GM12878 (cell line): ENCODE results near the gene RNF168. TPM values are rescaled to one million over a fixed set of nuclear protein-coding genes. Genes with fewer than 3 reads are reported as not detected.

Source experiments
- ATAC-seq: fragments of 200-7000 bp; cut with Tn5 transposase; 3 replicates; pipeline ENCODE4 v1.9.1; 2020; ENCODE audit warnings: mild to moderate bottlenecking, moderate library complexity
- BruUV-seq: library from RNA; stranded (reverse); fragments of 400-500 nt; replicated peaks from 2 replicates; lab custom pipeline; 2021; lab: Mats Ljungman, UMichigan
- CTCF ChIA-PET: fragments of 300-600 bp; sonication (Branson Sonifier 250); formaldehyde crosslinking; extraction: SDS; loops from one replicate; lab custom pipeline; 2021; ENCODE audit warnings: inconsistent platforms; lab: Yijun Ruan, JAX
- POLR2A ChIA-PET: fragments of 350-600 bp; formaldehyde crosslinking; extraction: SDS; loops from one replicate; lab custom pipeline; 2021; ENCODE audit warnings: inconsistent platforms; lab: Charles Lee
- RAD21 ChIA-PET: fragments of 300-600 bp; sonication (Branson Sonifier 250); formaldehyde crosslinking; loops from one replicate; lab custom pipeline; 2023; ENCODE audit warnings: antibody characterized with exemption; ENCODE audit not compliant: unreplicated experiment; lab: Charles Lee
- SMC1A ChIA-PET: fragments of 300-600 bp; sonication (Branson Sonifier 250); formaldehyde crosslinking; loops from one replicate; lab custom pipeline; 2023; ENCODE audit not compliant: unreplicated experiment, uncharacterized antibody; lab: Charles Lee
- DNase-seq: peaks from one replicate; pipeline ENCODE4 v3.0.0-alpha.2; 2011; ENCODE audit warnings: low read depth, low spot score
- FAIRE-seq: peaks from 3 replicates; lab custom pipeline; 2011; peaks lifted over from hg19 to GRCh38; lab: Jason Lieb, UNC
- H2AFZ ChIP-seq: 2 replicates; pipeline ENCODE4 v1.6.0; 2011; ENCODE audit warnings: low read depth, low read length, control low read depth; ENCODE audit not compliant: control insufficient read depth
- H3K27ac ChIP-seq: 2 replicates; pipeline ENCODE4 v1.5.1; 2011; ENCODE audit warnings: control low read depth; ENCODE audit not compliant: control insufficient read depth, insufficient read depth
- H3K27me3 ChIP-seq, 2 experiments: replicated peaks in 1 of 2; 2 replicates each; pipeline versions ENCODE4 v1.6.0 to v1.6.1; 2011; ENCODE audit warnings: low read length in 1 of 2; ENCODE audit not compliant: control insufficient read depth in 2 of 2, insufficient read depth in 2 of 2
- H3K36me3 ChIP-seq, 2 experiments: 2 replicates each; pipeline ENCODE4 v1.5.1; 2011; ENCODE audit warnings: low read length in 1 of 2; ENCODE audit not compliant: control insufficient read depth in 2 of 2, insufficient read depth in 2 of 2
- H3K4me1 ChIP-seq: 2 replicates; pipeline ENCODE4 v1.6.1; 2011; ENCODE audit warnings: mild to moderate bottlenecking, low read length, moderate library complexity, mixed read lengths; ENCODE audit not compliant: control insufficient read depth, insufficient read depth
- H3K4me2 ChIP-seq: 2 replicates; pipeline ENCODE4 v1.6.0; 2011; ENCODE audit warnings: control low read depth; ENCODE audit not compliant: control insufficient read depth, insufficient read depth
- H3K4me3 ChIP-seq: fragments of 200-600 bp; sonication (generic); 2 replicates; pipeline ENCODE4 v1.5.1; 2016
- H3K79me2 ChIP-seq: 2 replicates; pipeline ENCODE4 v1.6.0; 2011; ENCODE audit warnings: low read length; ENCODE audit not compliant: control insufficient read depth, insufficient read depth
- H3K9ac ChIP-seq: 2 replicates; pipeline ENCODE4 v1.8.0; 2011; ENCODE audit warnings: low read length, control low read depth, mixed read lengths; ENCODE audit not compliant: control insufficient read depth, insufficient read depth
- H3K9me3 ChIP-seq: replicated peaks from 3 replicates; pipeline ENCODE4 v1.5.1; 2011; ENCODE audit warnings: mild to moderate bottlenecking, low read length; ENCODE audit not compliant: control insufficient read depth, insufficient read depth
- H4K20me1 ChIP-seq: 2 replicates; pipeline ENCODE4 v1.6.0; 2011; ENCODE audit not compliant: control insufficient read depth, insufficient read depth
- GATAD2B ChIP-seq: fragments of 450-650 bp; conservative IDR thresholded peaks from 2 replicates; pipeline ENCODE4 v1.6.1; 2017; ENCODE audit warnings: low read depth, mild to moderate bottlenecking, moderate library complexity
- HDAC6 ChIP-seq: fragments of 200-600 bp; sonication (generic); IDR thresholded peaks from one replicate; pipeline ENCODE4 v1.8.0; 2017; ENCODE audit warnings: antibody characterized with exemption; ENCODE audit not compliant: unreplicated experiment
- MEF2B ChIP-seq: fragments of 450-650 bp; IDR thresholded peaks from 2 replicates; pipeline ENCODE4 v1.6.1; 2018; ENCODE audit warnings: mild to moderate bottlenecking, moderate library complexity; ENCODE audit not compliant: partially characterized antibody, poor library complexity, severe bottlenecking
- MLLT1 ChIP-seq: fragments of 450-650 bp; IDR thresholded peaks from 2 replicates; pipeline ENCODE4 v1.6.1; 2016; ENCODE audit warnings: mild to moderate bottlenecking
- MTA3 ChIP-seq: IDR thresholded peaks from 2 replicates; pipeline ENCODE4 v1.6.1; 2012; ENCODE audit warnings: low read length, inconsistent platforms, borderline replicate concordance
- NBN ChIP-seq: fragments of 450-650 bp; IDR thresholded peaks from 2 replicates; pipeline ENCODE4 v1.6.1; 2016
- NKRF ChIP-seq: fragments of 450-650 bp; conservative IDR thresholded peaks from 2 replicates; pipeline ENCODE4 v1.6.1; 2017; ENCODE audit warnings: mild to moderate bottlenecking, moderate library complexity
- NR2C2 ChIP-seq: IDR thresholded peaks from 2 replicates; pipeline ENCODE4 v1.6.1; 2011; ENCODE audit warnings: borderline replicate concordance, low read depth; ENCODE audit not compliant: control insufficient read depth, insufficient read length
- SIN3A ChIP-seq: IDR thresholded peaks from 2 replicates; pipeline ENCODE4 v1.6.1; 2012; ENCODE audit warnings: low read depth, low read length, improper control_type of control experiment
- SMARCA5 ChIP-seq: fragments of 450-650 bp; IDR thresholded peaks from 2 replicates; pipeline ENCODE4 v1.6.1; 2017; ENCODE audit warnings: mild to moderate bottlenecking
- SREBF1 ChIP-seq: IDR thresholded peaks from 2 replicates; pipeline ENCODE4 v1.6.1; 2012; ENCODE audit warnings: mild to moderate bottlenecking, low read length
- STAT3 ChIP-seq: IDR thresholded peaks from 2 replicates; pipeline ENCODE4 v1.6.1; 2011; ENCODE audit warnings: low read depth, low read length, improper control_type of control experiment
- SUPT20H ChIP-seq: IDR thresholded peaks from 2 replicates; pipeline ENCODE4 v1.6.1; 2011; ENCODE audit warnings: low read depth, mild to moderate bottlenecking, low read length, moderate library complexity, borderline replicate concordance; ENCODE audit not compliant: control insufficient read depth
- TARDBP ChIP-seq: IDR thresholded peaks from 2 replicates; pipeline ENCODE4 v1.6.1; 2016; ENCODE audit warnings: borderline replicate concordance
- ZBTB33 ChIP-seq: fragments of 450-650 bp; IDR thresholded peaks from 2 replicates; pipeline ENCODE4 v1.6.1; 2017; ENCODE audit warnings: mild to moderate bottlenecking
- WGBS: methylation state at CpG from one replicate; pipeline ENCODE4 v1.1.6; 2016; ENCODE audit warnings: low lambda C conversion rate; ENCODE audit not compliant: insufficient replicate concordance, insufficient coverage; ENCODE audit errors: missing lambda C conversion rate; 5-methylcytosine and 5-hydroxymethylcytosine counted together
- in situ Hi-C: fragments of 300-500 bp; cut with MboI; formaldehyde crosslinking; loops from 9 replicates; pipeline ENCODE4 v1.14.3; 2018; ENCODE audit warnings: mixed read lengths
- intact Hi-C: fragments of 100-400 bp; cut with micrococcal nuclease; formaldehyde crosslinking; loops from one replicate; pipeline ENCODE4 v1.14.2; 2022; ENCODE audit not compliant: unreplicated experiment
- polyA plus RNA-seq, 11 experiments: library from polyadenylated mRNA; depleted of rRNA in 4 of 11; unstranded in 6 of 11; stranded (reverse) in 5 of 11; fragments of >200 nt; fragmentation: Nextera tagmentation in 4 of 11; fragmentation: Illumina TruSeq in 1 of 11; extraction: Ambion mirVana in 4 of 11; extraction: Trizol in 1 of 11; gene quantifications; 1 replicate in 1 of 11; 2 replicates in 10 of 11; pipeline versions ENCODE4 v1.2.1 to v1.2.3, GENCODE V29; 2011 to 2016; ENCODE audit warnings: inconsistent platforms in 2 of 11, missing spikeins in 2 of 11, low read depth in 1 of 11
- total RNA-seq, 4 experiments: library from RNA; depleted of rRNA in 3 of 4; stranded (reverse); fragments of >200 nt in 3 of 4; fragmentation: Illumina TruSeq in 1 of 4; extraction: Trizol in 1 of 4; gene quantifications; 2 replicates each; pipeline versions ENCODE4 v1.2.1 to v1.2.3, GENCODE V29; 2013 to 2021
- TF ChIP-seq, protein P1 (sequence below): IDR thresholded peaks from 2 replicates; pipeline ENCODE4 v1.6.1; 2012; ENCODE audit warnings: low read depth, low read length, improper control_type of control experiment

RNF168 gene
- total and polyA plus RNA-seq, 10 of the 15 experiments (the other 5 are each of a cell fraction or from before 2014, with no cell fraction given): 12.7 to 47.5 (median 24.8) TPM

DNA sequence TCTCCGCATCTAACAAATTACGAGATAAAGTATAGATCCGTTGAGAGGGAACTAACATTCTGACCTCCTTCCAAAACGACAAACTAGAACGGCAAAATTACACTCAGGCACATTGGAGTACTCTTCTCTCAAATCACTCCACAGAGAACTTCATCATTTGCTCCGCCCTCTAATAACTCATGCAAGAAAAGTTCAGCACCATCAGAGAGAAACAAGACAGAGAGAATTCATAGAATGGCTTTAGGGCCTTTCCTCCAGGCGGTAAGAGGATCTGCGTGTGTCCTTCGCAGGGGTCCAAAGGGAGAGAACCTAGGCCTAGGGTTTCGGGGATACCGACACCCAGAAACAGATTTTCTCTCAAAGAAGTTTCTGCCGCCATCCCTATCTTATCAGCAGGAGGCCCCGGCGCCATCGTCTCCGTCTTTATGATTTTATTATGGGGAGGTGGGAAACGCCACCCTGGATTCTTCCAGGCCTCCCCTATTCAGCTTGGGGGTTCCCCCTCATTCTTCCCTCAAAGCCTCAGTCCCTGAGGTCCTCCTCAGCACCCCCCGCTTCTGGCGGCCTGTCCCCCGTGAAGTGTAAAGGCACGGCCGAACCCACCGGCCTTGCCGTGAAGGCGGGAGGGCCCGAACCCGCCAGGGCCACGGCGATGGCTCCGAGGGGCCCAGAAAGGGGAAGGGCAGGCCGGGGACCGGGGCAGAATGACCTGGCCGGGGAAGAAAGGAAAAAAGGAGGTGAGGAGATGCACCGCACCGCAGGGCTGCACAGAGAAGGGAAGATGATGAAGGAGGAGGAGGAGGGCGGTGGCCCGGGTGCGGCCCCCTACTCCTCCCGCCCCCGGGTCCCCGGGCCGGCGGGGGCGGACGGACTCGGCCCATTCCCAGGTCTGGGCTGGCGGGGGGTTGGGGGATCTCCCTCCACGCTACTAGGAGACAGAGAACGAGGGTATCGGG is 72.1 kb downstream of the RNF168 start:
- in situ Hi-C loops (loop anchor here (25.0 kb wide), 1 partner anchor 1294 kb away; no protein-coding TSS in a partner anchor), intact Hi-C loops (no loop called here)
- ATAC-seq (peak; percentile 58), DNase-seq (no peak), FAIRE-seq (peak; percentile 64)
- TSS peak; percentile 75 for BruUV-seq
- H3K27me3 ChIP-seq: no peaks in the 10 kb centered on the region
- H3K4me1 ChIP-seq: peaks cover 6% of the 10 kb centered on the region; the same call in 1 of the 2 replicates
- no peaks in the 10 kb centered on the region for H4K20me1 ChIP-seq
- ChIA-PET POLR2A (interaction anchor here (1.5 kb wide), 2 partner anchors 10 to 12 kb away, joined by 3 to 6 read pairs; no protein-coding TSS in a partner anchor), RAD21 (interaction anchor here (0.6 to 1.4 kb wide), 3 partner anchors 10 to 25 kb away, joined by 3 to 20 read pairs (median 5); no protein-coding TSS in a partner anchor), CTCF (interaction anchor here (0.8 kb wide), 1 partner anchor 33 kb away, joined by 3 read pairs; no protein-coding TSS in a partner anchor), SMC1A (interaction anchor here (0.6 to 2.2 kb wide), 6 partner anchors 9 to 1315 kb away, joined by 3 to 5 read pairs (median 4); no protein-coding TSS in a partner anchor)
- no peaks in the 10 kb centered on the region for H3K9me3 ChIP-seq
- WGBS: under 1% methylated on average over 48 of the region's 50 CpGs
- peak overlapping the region; percentile 86 for H3K27ac ChIP-seq
- H3K9ac ChIP-seq: peak overlapping the region; percentile 87
- peak overlapping the region; percentile 80 for H2AFZ ChIP-seq
- H3K4me2 ChIP-seq: peak overlapping the region; percentile 70
- H3K4me3 ChIP-seq: peak overlapping the region; percentile 89
- no peaks in the 10 kb centered on the region; a peak in 1 of 4 replicates for H3K36me3 ChIP-seq
- peaks cover 54% of the 10 kb centered on the region for H3K79me2 ChIP-seq
- TF ChIP-seq MEF2B (no peak), MTA3 (no peak), SIN3A (0 out of 2 replicates have a peak, but pooled peaks have one; percentile 54), SREBF1 (no peak), NBN (peak; percentile 46; the same call in 1 of the 2 replicates), HDAC6 (no peak), TARDBP (no peak), NR2C2 (no peak), SUPT20H (no peak), GATAD2B (peak; percentile 35; the same call in 1 of the 2 replicates), MLLT1 (peak; percentile 47; the same call in 1 of the 2 replicates), ZBTB33 (no peak), STAT3 (no peak), NKRF (0 out of 2 replicates have a peak, but pooled peaks have one; percentile 18), SMARCA5 (0 out of 2 replicates have a peak, but pooled peaks have one; percentile 5)
- TF ChIP-seq, protein P1, sequence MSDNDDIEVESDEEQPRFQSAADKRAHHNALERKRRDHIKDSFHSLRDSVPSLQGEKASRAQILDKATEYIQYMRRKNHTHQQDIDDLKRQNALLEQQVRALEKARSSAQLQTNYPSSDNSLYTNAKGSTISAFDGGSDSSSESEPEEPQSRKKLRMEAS: no peak
